ENCODE data around the gene ABHD6. TPM values are rescaled to one million over a fixed set of nuclear protein-coding genes. Genes with fewer than 3 reads are reported as not detected.

Gene ABHD6
- total RNA-seq, 1 experiment from 2014 or later: 12.7 TPM

DNA sequence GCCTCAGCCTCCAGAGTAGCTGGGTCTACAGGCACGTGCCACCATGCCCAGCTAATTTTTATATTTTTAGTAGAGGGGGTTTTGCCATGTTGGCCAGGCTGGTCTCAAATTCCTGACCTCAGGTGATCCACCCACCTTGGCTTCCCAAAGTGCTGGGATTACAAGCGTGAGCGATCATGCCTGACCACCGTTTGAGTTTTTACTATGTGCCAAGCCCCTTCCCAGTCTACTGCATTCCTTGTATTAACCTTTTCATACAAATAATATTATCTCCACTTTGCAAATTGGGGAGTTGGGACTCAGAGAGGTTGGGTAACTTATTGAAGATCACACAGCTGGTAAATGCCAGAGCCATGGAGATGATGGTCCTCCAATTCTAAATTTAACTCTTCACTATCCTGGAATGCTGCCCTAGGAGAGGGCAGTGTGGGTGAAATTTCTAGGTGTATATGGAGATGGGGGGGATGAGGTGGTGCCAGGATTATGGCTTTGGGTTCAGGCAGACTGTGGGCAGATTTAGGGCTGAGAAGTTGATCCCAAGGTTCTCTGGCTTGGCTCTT lies 94.1 kb downstream of the ABHD6 start:
- TF ChIP-seq POLR2AphosphoS5 (IDR thresholded peaks at IDR 0.05; ENCODE audit: low read depth, low read length) (no peak), EGR1 (IDR thresholded peaks at IDR 0.05; ENCODE audit: low read depth) (no peak)
- TF ChIP-seq, protein P1, sequence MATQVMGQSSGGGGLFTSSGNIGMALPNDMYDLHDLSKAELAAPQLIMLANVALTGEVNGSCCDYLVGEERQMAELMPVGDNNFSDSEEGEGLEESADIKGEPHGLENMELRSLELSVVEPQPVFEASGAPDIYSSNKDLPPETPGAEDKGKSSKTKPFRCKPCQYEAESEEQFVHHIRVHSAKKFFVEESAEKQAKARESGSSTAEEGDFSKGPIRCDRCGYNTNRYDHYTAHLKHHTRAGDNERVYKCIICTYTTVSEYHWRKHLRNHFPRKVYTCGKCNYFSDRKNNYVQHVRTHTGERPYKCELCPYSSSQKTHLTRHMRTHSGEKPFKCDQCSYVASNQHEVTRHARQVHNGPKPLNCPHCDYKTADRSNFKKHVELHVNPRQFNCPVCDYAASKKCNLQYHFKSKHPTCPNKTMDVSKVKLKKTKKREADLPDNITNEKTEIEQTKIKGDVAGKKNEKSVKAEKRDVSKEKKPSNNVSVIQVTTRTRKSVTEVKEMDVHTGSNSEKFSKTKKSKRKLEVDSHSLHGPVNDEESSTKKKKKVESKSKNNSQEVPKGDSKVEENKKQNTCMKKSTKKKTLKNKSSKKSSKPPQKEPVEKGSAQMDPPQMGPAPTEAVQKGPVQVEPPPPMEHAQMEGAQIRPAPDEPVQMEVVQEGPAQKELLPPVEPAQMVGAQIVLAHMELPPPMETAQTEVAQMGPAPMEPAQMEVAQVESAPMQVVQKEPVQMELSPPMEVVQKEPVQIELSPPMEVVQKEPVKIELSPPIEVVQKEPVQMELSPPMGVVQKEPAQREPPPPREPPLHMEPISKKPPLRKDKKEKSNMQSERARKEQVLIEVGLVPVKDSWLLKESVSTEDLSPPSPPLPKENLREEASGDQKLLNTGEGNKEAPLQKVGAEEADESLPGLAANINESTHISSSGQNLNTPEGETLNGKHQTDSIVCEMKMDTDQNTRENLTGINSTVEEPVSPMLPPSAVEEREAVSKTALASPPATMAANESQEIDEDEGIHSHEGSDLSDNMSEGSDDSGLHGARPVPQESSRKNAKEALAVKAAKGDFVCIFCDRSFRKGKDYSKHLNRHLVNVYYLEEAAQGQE (IDR thresholded peaks at IDR 0.05; ENCODE audit: low read depth): no peak
- POLR2A ChIA-PET: no interaction called here
- H3K36me3 ChIP-seq (ENCODE audit: control insufficient read depth in 1 of 2, insufficient read depth in 2 of 2, low read length in 2 of 2): no peaks in the 10 kb centered on the region
- no peaks in the 10 kb centered on the region for H3K9me2 ChIP-seq (ENCODE audit: insufficient read depth)
- CTCF ChIA-PET: no interaction called here
- intact Hi-C loops (cut with micrococcal nuclease): loop anchor here (2.0 kb wide), 1 partner anchor 161 kb away; the partner anchor contains the start of gene KCTD6
- no peak overlapping the region for H3K9ac ChIP-seq (ENCODE audit: low read length)
- H3K4me3 ChIP-seq (replicated peaks in 1 of 2; ENCODE audit: low read depth in 1 of 2, low read length in 2 of 2): peak overlapping the region in 1 of 2 experiments; percentile 74; a peak in 1 of 4 replicates
- no peaks in the 10 kb centered on the region for H3K9me3 ChIP-seq (ENCODE audit: control insufficient read depth in 1 of 2, insufficient read depth in 1 of 2, low read depth in 1 of 2, low read length in 2 of 2)
- H4K20me1 ChIP-seq (ENCODE audit: insufficient read depth): no peaks in the 10 kb centered on the region
- RAD21 ChIA-PET (ENCODE audit: low non-redundant PET in 1 of 2, low total read pairs in 2 of 2, uncharacterized antibody in 2 of 2, unreplicated experiment in 2 of 2): no interaction called here
- no TSS peak for BruUV-seq (replicated peaks)
- no peaks in the 10 kb centered on the region for H3K27me3 ChIP-seq (ENCODE audit: insufficient read depth, low read length)
- H3K79me2 ChIP-seq (ENCODE audit: insufficient read depth, low read length): no peaks in the 10 kb centered on the region
- peaks cover 14 to 33% of the 10 kb centered on the region in 2 experiments; a peak in 3 of 4 replicates for H3K4me1 ChIP-seq (ENCODE audit: control insufficient read depth in 1 of 2, insufficient read depth in 2 of 2, low read length in 2 of 2)
- H3K27ac ChIP-seq (ENCODE audit: low read depth, low read length): no peak overlapping the region
- H2AFZ ChIP-seq (ENCODE audit: low read depth, low read length, poor library complexity, severe bottlenecking): no peak overlapping the region
- peak overlapping the region; percentile 95 for H3K4me2 ChIP-seq (ENCODE audit: low read length)
- DNase-seq (ENCODE audit: low read depth, low spot score) (no peak), ATAC-seq (no peak)

DNA sequence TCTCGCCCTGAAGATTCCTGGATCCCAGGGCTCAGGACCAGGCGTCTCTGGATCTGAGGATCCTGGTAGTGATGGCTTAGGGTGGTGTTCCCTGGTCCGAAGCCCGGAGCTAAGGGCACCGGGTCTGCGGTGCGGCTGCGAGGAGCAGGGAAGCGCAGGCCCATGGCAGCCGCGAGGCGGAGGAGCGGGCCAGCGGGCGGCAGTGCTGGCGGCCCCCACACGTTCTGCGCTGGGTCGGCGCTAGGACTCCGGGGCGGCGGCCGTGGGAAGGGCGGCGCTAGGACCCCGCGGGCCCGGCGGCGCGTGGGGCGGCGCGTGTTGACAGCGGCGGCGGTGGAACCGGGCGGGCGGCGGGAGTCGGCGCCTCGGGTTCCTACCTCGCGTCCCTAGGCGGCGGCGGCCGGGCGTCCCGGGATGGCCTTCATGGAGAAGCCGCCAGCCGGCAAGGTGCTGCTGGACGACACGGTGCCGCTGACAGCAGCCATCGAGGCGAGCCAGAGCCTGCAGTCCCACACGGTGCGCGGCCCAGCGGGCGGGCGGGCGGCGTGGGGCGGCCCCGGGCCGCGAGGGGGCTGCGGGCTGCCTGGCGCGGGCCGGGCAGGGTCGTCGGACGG lies 95.1 kb downstream of the ABHD6 start, which contains the start of gene PXK:
Gene PXK (plus strand): TSS at position 318 of the 614 bp plus-strand sequence. CDS start 97 bp downstream, at position 415.
- ATAC-seq (peak; percentile 91), DNase-seq (ENCODE audit: low read depth, low spot score) (peak; percentile 27)
- H3K27ac ChIP-seq (ENCODE audit: low read depth, low read length): peak within 1 kb of the TSS; percentile 33; the same call in 1 of the 2 replicates
- peak within 1 kb of the TSS; percentile 95 for H3K4me2 ChIP-seq (ENCODE audit: low read length)
- BruUV-seq (replicated peaks): no TSS peak
- peak within 1 kb of the TSS; percentile 64 for H3K9ac ChIP-seq (ENCODE audit: low read length)
- peaks cover 14 to 33% of the 10 kb centered on the region in 2 experiments; a peak in 3 of 4 replicates for H3K4me1 ChIP-seq (ENCODE audit: control insufficient read depth in 1 of 2, insufficient read depth in 2 of 2, low read length in 2 of 2)
- H3K27me3 ChIP-seq (ENCODE audit: insufficient read depth, low read length): no peaks in the 10 kb centered on the region
- H2AFZ ChIP-seq (ENCODE audit: low read depth, low read length, poor library complexity, severe bottlenecking): peak within 1 kb of the TSS; percentile 85
- H4K20me1 ChIP-seq (ENCODE audit: insufficient read depth): no peaks in the 10 kb centered on the region
- ChIA-PET CTCF (interaction anchor here (1.2 to 2.0 kb wide), 2 partner anchors 82 to 159 kb away, joined by 4 to 6 read pairs; partner anchors contain the start of gene KCTD6), RAD21 (ENCODE audit: low non-redundant PET in 1 of 2, low total read pairs in 2 of 2, uncharacterized antibody in 2 of 2, unreplicated experiment in 2 of 2) (no interaction called here), POLR2A (no interaction called here)
- peak within 1 kb of the TSS; percentile 67 to 74 for H3K4me3 ChIP-seq (replicated peaks in 1 of 2; ENCODE audit: low read depth in 1 of 2, low read length in 2 of 2)
- intact Hi-C loops (cut with micrococcal nuclease): loop anchor here (1.0 to 2.0 kb wide), 2 partner anchors 82 to 160 kb away; partner anchors contain the start of gene KCTD6
- no peaks in the 10 kb centered on the region for H3K9me3 ChIP-seq (ENCODE audit: control insufficient read depth in 1 of 2, insufficient read depth in 1 of 2, low read depth in 1 of 2, low read length in 2 of 2)
- H3K36me3 ChIP-seq (ENCODE audit: control insufficient read depth in 1 of 2, insufficient read depth in 2 of 2, low read length in 2 of 2): no peaks in the 10 kb centered on the region
- H3K79me2 ChIP-seq (ENCODE audit: insufficient read depth, low read length): no peaks in the 10 kb centered on the region
- no peaks in the 10 kb centered on the region for H3K9me2 ChIP-seq (ENCODE audit: insufficient read depth)
- TF ChIP-seq SRF (IDR thresholded peaks at IDR 0.05; ENCODE audit: low read depth) (no peak), EZH2phosphoT487 (IDR thresholded peaks at IDR 0.05; ENCODE audit: borderline replicate concordance) (no peak), EGR1 (IDR thresholded peaks at IDR 0.05; ENCODE audit: low read depth) (no peak; the same call in 1 of the 2 replicates), YY1 (IDR thresholded peaks at IDR 0.05; ENCODE audit: extremely low read depth, insufficient replicate concordance, low read depth, low read length) (peak; percentile 79), POLR2A (IDR thresholded peaks at IDR 0.05; ENCODE audit: borderline replicate concordance, extremely low read depth, insufficient read depth, insufficient read length) (no peak), EZH2 (IDR thresholded peaks at IDR 0.05) (no peak), CEBPB (IDR thresholded peaks at IDR 0.05; ENCODE audit: low read depth) (no peak), SIN3A (IDR thresholded peaks at IDR 0.05; ENCODE audit: low read depth) (no peak; the same call in 1 of the 2 replicates), TCF7L2 (IDR thresholded peaks at IDR 0.05; ENCODE audit: borderline replicate concordance, extremely low read depth, insufficient read depth, insufficient read length) (no peak), POLR2AphosphoS5 (IDR thresholded peaks at IDR 0.05; ENCODE audit: low read depth, low read length) (peak; percentile 69), JUND (IDR thresholded peaks at IDR 0.05) (no peak)
- TF ChIP-seq, protein P2, sequence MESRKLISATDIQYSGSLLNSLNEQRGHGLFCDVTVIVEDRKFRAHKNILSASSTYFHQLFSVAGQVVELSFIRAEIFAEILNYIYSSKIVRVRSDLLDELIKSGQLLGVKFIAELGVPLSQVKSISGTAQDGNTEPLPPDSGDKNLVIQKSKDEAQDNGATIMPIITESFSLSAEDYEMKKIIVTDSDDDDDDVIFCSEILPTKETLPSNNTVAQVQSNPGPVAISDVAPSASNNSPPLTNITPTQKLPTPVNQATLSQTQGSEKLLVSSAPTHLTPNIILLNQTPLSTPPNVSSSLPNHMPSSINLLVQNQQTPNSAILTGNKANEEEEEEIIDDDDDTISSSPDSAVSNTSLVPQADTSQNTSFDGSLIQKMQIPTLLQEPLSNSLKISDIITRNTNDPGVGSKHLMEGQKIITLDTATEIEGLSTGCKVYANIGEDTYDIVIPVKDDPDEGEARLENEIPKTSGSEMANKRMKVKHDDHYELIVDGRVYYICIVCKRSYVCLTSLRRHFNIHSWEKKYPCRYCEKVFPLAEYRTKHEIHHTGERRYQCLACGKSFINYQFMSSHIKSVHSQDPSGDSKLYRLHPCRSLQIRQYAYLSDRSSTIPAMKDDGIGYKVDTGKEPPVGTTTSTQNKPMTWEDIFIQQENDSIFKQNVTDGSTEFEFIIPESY (IDR thresholded peaks at IDR 0.05; ENCODE audit: extremely low read depth, insufficient replicate concordance, low read length): no peak
